Measurements from ENCODE around the gene CCL7. TPM values are rescaled to one million over a fixed set of nuclear protein-coding genes. Genes with fewer than 3 reads are reported as not detected.

CCL7 gene
- total RNA-seq (2011; cell fraction: chromatin; rRNA removed; ENCODE audit: low replicate concordance) = not detected in 2 replicates
- not detected in 2 replicates for total RNA-seq (2011; cell fraction: nucleolus; rRNA removed)
- not detected in 2 replicates for total RNA-seq (2011; cell fraction: nucleoplasm; rRNA removed)
- not detected in 2 replicates for total RNA-seq (2014; rRNA removed)
- not detected in 2 replicates for total RNA-seq (2014; rRNA removed; fragmentation: Illumina TruSeq; extraction: Trizol)
- total RNA-seq (2015; rRNA removed; fragmentation: Illumina TruSeq; extraction: Trizol) = not detected in 2 replicates
- not detected in 2 replicates for total RNA-seq (2021)
- polyA plus RNA-seq (2011; rRNA removed) = not detected in 2 replicates
- polyA plus RNA-seq (2011; cell fraction: cytosol; rRNA removed) = not detected in 2 replicates
- not detected in 2 replicates for polyA plus RNA-seq (2011; cell fraction: nucleus; rRNA removed)
- polyA plus RNA-seq (2012) = not detected in 2 replicates
- polyA plus RNA-seq (2014; fragmentation: Illumina TruSeq; extraction: Trizol) = not detected in 2 replicates
- polyA plus RNA-seq (2014; fragmentation: Nextera tagmentation; extraction: Ambion mirVana) = not detected
- polyA plus RNA-seq (2014; rRNA removed) = not detected in 2 replicates
- polyA minus RNA-seq (2011; rRNA and poly(A)+ RNA removed) = not detected in 2 replicates
- not detected in 2 replicates for polyA minus RNA-seq (2011; cell fraction: cytosol; rRNA and poly(A)+ RNA removed)
- polyA minus RNA-seq (2011; cell fraction: nucleus; rRNA and poly(A)+ RNA removed) = not detected in 2 replicates
- not detected for Bru-seq, nascent RNA
- BruChase-seq, experiment 1, labeled RNA remaining after a 2-hour chase = not detected
- BruChase-seq, experiment 2, labeled RNA remaining after a 6-hour chase = not detected
- long read RNA-seq, experiment 1 = 0 reads
- long read RNA-seq, experiment 2 = 0 reads
- long read RNA-seq, experiment 3 = 0 reads

- POLR2A ChIA-PET = no interaction called here
- no peak for DNase-seq (ENCODE audit: extremely low read depth in 1 of 4, low spot score in 3 of 4)
- in situ Hi-C loops (cut with MboI) (no loop called here), intact Hi-C loops (cut with micrococcal nuclease) (no loop called here)
- no peak within 1 kb of the TSS for H3K4me2 ChIP-seq (ENCODE audit: insufficient read depth, low read length)
- H3K4me1 ChIP-seq (replicated peaks in 1 of 2; ENCODE audit: control insufficient read depth in 2 of 2, insufficient read depth in 2 of 2, low read length in 2 of 2) = no peaks in the 10 kb centered on the region
- no peak for TF ChIP-seq ZC3H11A (IDR thresholded peaks at IDR 0.05; ENCODE audit: low read depth, low read length)
- no peak for TF ChIP-seq HMG20B (CRISPR knock-in tag; IDR thresholded peaks at IDR 0.05)
- no peak for TF ChIP-seq ZNF561 (CRISPR knock-in tag; conservative IDR thresholded peaks at IDR 0.05)
- H3K36me3 ChIP-seq (ENCODE audit: control insufficient read depth, insufficient read depth, low read length) = no peaks in the 10 kb centered on the region
- H4K20me1 ChIP-seq (replicated peaks; ENCODE audit: control insufficient read depth, insufficient read depth, low read length) = no peaks in the 10 kb centered on the region
- no peak within 1 kb of the TSS for H3K27ac ChIP-seq (ENCODE audit: extremely low read depth, low read depth, low read length)
- BruUV-seq (replicated peaks) = no TSS peak
- ATAC-seq = no peak
- WGBS (ENCODE audit: insufficient coverage, low coverage, missing lambda C conversion rate) = 0% methylated on average over 1 of the region's 1 CpG
- no peaks in the 10 kb centered on the region for H3K9me1 ChIP-seq (ENCODE audit: control insufficient read depth, insufficient read depth, low read length)
- H3K4me3 ChIP-seq = no peak within 1 kb of the TSS
- no peaks in the 10 kb centered on the region for H3K27me3 ChIP-seq (ENCODE audit: control insufficient read depth in 2 of 2, insufficient read depth in 2 of 2, low read length in 2 of 2)
- no peaks in the 10 kb centered on the region for H3K79me2 ChIP-seq (ENCODE audit: control insufficient read depth, insufficient read depth, low read length)
- CTCF ChIA-PET (ENCODE audit: low intra/inter-chr PET ratio) = no interaction called here
- no peak within 1 kb of the TSS for H2AFZ ChIP-seq (ENCODE audit: low read depth, low read length)
- FAIRE-seq = no peak
- no peak within 1 kb of the TSS for H3K9ac ChIP-seq (ENCODE audit: insufficient read depth in 1 of 2, low read depth in 2 of 2, low read length in 2 of 2)
- H3K9me3 ChIP-seq (replicated peaks; ENCODE audit: control insufficient read depth, insufficient read depth, low read depth, low read length) = no peaks in the 10 kb centered on the region
Measured at GRCh38 chr17:34269969-34270368, at the start of gene CCL7. TSS of gene CCL7 (plus strand) at chr17:34270221. CDS start at chr17:34270291, 70 bp downstream.
